ENCODE measurements around the gene APOF.
A peak's percentile ranks its signal among the peaks of the same experiment; 100 is the strongest.
"Not testable (repeated sequence)": the region's sequence is repeated elsewhere in the genome, so short reads cannot be mapped to it uniquely, and the experiment has no call there.

Gene APOF, protein sequence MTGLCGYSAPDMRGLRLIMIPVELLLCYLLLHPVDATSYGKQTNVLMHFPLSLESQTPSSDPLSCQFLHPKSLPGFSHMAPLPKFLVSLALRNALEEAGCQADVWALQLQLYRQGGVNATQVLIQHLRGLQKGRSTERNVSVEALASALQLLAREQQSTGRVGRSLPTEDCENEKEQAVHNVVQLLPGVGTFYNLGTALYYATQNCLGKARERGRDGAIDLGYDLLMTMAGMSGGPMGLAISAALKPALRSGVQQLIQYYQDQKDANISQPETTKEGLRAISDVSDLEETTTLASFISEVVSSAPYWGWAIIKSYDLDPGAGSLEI

DNA sequence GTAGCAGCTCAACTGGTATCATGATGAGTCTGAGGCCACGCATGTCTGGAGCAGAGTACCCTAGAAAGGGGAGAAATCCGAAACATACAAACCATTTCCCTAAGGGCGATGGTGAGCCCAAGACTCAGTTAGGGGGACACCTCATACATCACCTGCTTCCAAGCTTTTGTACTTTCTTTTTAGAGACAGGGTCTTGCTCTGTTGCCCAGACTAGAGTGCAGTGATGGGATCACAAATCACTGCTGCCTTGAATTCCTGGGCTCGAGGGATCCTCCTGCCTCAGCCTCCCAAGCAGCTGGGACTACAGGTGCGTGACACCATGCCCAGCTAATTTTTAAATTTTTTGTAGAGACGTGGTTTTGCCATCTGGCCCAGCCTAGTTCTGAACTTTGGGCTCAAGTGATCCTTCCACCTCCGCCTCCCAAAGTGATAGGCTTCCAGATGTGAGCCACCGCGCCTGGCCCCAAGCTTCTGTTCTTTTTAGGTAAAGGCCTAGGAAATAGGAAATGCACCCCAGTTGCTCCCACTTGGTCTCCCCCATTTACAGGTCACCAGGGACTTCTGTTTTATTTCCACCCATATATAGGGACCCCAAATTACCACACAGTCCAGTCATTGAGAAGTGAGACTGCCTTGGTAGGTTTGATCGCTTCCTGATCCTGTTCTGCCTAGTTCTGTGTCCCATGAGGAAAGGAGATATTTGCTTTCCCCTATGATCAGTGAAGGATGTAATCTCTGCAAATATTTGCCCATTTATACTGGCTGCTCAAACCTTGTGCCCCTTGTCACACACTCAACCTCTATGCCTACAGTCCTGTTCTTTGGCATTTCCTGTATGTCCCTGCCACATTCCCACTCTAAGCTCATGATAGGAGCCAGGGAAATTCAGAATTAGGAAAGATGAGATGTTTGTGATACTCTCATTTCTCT, at the start of gene APOF:
TSS of gene APOF (minus strand) at position 728 of the 930 bp plus-strand sequence. CDS start at position 616, 112 bp downstream.
- Mint-ChIP-seq H3K27me3 (peaks cover 8% of the 10 kb centered on the region), H3K9me3 (no peaks in the 10 kb centered on the region), H3K4me1 (peaks cover 28% of the 10 kb centered on the region), H3K27ac (peak within 1 kb of the TSS; percentile 38), H3K36me3 (peaks cover 2% of the 10 kb centered on the region), H3K4me3 (peak within 1 kb of the TSS; percentile 94)
- CTCF ChIA-PET: interaction anchor here (1.1 to 1.6 kb wide), 3 partner anchors 16 to 102 kb away, joined by 4 to 6 read pairs (median 5); partner anchors contain the start of gene TIMELESS
- DNase-seq: no peak

DNA sequence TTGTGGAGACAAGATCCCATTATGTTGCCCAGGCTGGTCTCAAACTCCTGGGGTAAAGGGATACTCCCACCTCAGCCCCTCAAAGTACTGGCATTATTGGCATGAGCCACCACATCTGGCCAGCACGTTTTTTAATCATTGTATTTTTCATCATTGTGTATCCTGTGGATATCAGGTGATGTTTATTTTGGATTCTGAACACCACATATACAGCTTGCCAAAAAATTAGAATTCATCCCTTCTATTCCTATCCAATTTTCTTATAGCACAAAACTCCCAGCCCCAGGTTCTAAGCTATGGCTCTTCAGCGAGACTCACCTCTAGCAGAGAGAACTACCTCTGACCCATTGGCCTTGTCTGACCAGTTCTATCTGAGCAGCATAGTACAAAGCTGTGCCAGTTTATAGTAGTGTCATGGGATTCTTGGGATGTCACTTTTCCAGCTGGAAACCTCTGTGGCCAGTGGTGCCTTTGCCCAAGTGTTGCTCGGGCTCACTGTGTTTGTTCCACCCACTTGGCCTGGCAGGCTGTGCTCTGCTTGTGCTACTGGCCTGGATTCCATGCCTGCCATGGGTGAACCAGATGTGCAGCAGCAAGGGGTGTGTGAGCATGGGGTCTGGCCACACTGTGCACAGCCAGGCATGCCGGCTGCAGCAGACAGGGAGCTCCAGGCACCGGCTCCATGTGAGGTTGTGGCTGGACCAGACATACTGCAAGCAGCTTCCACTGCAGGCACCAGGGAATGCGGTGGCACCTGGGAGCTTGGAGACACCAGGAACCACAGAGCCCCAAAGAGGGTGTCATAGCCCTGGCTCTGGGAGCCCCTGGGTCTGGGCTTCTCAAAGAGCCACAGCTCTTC, 49.4 kb upstream of the APOF start:
- no peaks in the 10 kb centered on the region for H3K9me3 Mint-ChIP-seq
- H3K27me3 Mint-ChIP-seq: no peaks in the 10 kb centered on the region
- no peaks in the 10 kb centered on the region for H3K4me1 Mint-ChIP-seq
- no peak overlapping the region for H3K4me3 Mint-ChIP-seq
- DNase-seq: no peak
- no peak overlapping the region for H3K27ac Mint-ChIP-seq
- H3K36me3 Mint-ChIP-seq: peaks cover 12% of the 10 kb centered on the region
- CTCF ChIA-PET: no interaction called here

DNA sequence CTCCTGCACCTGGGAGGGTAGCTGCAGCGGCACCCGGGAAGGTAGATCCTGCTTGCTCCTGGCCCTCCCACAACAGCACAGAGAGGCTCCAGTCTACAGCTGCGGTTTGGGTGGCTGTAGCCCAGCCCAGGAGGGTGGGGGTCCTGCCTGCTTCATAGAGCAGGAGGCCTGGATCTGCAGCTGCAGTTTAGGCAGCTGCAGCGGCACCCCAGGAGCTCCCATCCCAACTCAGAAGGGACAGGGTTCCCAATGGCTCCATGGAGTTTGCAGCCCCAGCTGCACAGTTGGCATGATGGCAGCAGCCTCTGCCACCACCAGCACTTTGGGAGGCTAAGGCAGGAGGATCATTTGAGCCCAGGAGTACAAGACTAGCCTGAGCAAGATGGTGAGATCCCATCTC, 48.1 kb upstream of the APOF start:
- Mint-ChIP-seq H3K27ac (no peak overlapping the region), H3K27me3 (no peaks in the 10 kb centered on the region)
- CTCF ChIA-PET: no interaction called here

DNA sequence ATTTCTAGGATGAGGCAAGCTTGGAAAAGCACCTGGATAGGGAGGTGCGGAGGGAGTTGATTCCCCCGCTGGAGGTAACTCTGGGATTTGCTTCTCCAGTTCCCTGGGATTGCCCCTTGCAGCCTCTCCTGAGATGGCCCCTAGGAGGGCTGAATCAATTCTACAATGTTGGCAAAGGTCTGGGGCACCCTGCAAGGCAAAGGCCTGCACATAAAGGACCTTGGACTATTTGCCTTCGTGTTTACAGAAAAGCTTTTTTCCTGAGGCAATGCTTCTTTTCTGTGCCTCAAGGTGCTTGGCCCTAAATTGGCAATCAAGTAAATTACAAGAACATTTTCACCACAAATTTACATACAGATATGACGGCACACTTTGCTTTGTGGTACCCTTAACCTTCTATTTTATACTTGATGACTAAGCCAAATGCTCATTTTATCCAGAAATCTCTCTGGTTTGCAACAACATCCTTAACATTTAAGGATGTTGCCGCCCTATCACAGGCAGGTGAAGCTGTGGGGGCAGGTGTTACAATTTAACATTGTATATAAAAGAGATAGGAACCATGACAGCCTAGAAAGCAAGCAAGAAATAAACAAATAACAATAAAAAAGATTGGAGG, 46.3 kb upstream of the APOF start:
- H3K4me1 Mint-ChIP-seq: no peaks in the 10 kb centered on the region
- CTCF ChIA-PET: no interaction called here
- no peak for DNase-seq
- H3K27ac Mint-ChIP-seq: no peak overlapping the region
- H3K4me3 Mint-ChIP-seq: no peak overlapping the region
- no peaks in the 10 kb centered on the region for H3K9me3 Mint-ChIP-seq
- H3K36me3 Mint-ChIP-seq: peaks cover 3% of the 10 kb centered on the region
- no peaks in the 10 kb centered on the region for H3K27me3 Mint-ChIP-seq

More for the DNA sequence above, 48.1 kb upstream of the APOF start:
- Mint-ChIP-seq H3K9me3 (no peaks in the 10 kb centered on the region), H3K36me3 (peaks cover 3% of the 10 kb centered on the region), H3K4me3 (no peak overlapping the region), H3K4me1 (no peaks in the 10 kb centered on the region)
- no peak for DNase-seq

DNA sequence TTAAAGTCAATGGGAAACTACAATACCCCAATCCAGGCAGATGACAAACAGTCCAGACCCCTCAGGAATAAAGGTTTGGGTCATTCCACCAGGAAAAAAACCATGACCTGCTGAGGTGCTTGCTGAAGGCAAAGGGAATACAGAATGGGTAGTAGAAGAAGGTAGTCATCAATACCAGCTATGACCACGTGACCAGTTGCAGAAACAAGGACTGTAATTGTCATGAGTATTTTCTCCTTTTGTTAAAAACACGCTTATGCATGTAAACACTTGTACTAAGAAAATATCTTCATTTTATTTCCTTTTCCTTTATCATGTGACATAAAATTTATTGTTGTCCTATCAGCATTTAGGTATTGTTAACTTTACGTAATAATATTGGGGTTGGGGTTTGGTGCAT, 41.6 kb upstream of the APOF start:
- CTCF ChIA-PET, H3K4me1 Mint-ChIP-seq, H3K4me3 Mint-ChIP-seq, DNase-seq, H3K27me3 Mint-ChIP-seq, H3K36me3 Mint-ChIP-seq, H3K27ac Mint-ChIP-seq, H3K9me3 Mint-ChIP-seq: not testable (repeated sequence)

DNA sequence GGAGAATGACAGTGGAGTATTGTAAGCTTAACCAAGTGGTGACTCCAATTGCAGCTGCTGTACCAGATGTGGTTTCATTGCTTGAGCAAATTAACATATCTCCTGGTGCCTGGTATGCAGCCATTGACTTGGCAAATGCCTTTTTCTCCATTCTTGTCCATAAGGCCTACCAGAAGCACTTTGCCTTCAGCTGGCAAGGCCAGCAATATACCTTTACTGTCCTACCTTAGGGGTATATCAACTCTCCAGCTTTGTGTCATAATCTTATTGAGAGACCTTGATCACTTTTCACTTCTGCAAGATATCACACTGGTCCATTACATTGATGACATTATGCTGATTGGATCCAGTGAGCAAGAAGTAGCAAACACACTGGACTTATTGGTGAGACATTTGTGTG, 39.0 kb upstream of the APOF start:
- H3K27me3 Mint-ChIP-seq, CTCF ChIA-PET, H3K27ac Mint-ChIP-seq, H3K4me3 Mint-ChIP-seq, H3K36me3 Mint-ChIP-seq, DNase-seq, H3K4me1 Mint-ChIP-seq: not testable (repeated sequence)
- H3K9me3 Mint-ChIP-seq: peaks cover 10% of the 10 kb centered on the region

DNA sequence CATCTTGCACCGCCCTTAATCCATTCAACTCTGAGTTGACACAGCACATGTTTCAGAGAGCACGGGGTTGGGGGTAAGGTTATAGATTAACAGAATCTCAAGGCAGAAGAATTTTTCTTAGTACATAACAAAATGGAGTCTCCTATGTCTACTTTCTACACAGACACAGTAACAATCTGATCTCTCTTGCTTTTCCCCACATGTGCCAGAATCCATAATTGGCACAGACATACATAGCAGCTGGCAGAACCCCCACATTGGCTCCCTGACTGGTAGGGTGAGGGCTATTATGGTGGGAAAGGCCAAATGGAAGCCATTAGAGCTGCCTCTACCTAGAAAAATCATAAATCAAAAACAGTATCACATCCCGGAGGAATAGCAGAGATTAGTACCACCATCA, 38.5 kb upstream of the APOF start:
- H3K9me3 Mint-ChIP-seq: peaks cover 10% of the 10 kb centered on the region
- H3K27ac Mint-ChIP-seq, H3K4me3 Mint-ChIP-seq, CTCF ChIA-PET, H3K27me3 Mint-ChIP-seq, H3K36me3 Mint-ChIP-seq, DNase-seq, H3K4me1 Mint-ChIP-seq: not testable (repeated sequence)

DNA sequence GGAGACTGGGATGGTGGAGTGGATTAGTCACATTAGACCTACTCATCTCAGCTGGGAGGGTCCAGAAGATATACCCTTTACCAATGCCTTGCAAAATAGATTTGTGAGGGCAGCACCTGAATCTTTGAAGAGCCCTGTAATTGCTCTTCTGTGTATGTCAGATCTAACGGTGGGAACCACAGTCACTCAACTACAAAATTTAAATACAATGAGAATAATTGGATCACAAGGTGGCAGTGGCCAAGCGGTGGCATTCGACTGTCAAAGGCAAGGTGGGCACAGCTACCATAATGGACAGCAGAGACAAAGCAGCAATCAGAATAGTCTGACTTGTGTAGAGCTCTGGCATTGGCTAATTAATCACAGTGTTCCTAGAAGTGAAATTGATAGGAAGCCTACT, 36.8 kb upstream of the APOF start:
- H3K36me3 Mint-ChIP-seq, DNase-seq, H3K27me3 Mint-ChIP-seq, H3K4me1 Mint-ChIP-seq, CTCF ChIA-PET, H3K27ac Mint-ChIP-seq, H3K4me3 Mint-ChIP-seq: not testable (repeated sequence)
- H3K9me3 Mint-ChIP-seq: peaks cover 10% of the 10 kb centered on the region

DNA sequence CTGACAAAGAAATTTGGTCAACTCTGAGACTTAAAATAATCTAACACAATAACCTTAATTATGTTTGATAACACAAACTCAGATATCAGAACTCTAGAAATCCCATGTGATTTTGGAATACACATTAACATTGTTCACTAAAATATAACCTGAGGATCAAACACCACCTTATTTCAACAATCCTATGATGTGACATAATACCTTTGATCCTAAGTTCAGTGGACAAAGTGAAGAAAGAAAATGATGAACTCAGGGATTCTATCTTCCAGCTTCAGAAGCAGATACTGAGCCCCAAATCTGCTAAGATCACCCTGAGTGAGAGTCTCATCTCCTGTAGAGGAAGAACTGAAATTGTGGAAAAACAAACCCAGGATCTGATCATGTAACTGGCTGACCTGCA, 35.7 kb upstream of the APOF start:
- Mint-ChIP-seq H3K4me3 (no peak overlapping the region), H3K27me3 (peaks cover 10% of the 10 kb centered on the region), H3K9me3 (peaks cover 10% of the 10 kb centered on the region), H3K4me1 (no peaks in the 10 kb centered on the region), H3K36me3 (peaks cover 3% of the 10 kb centered on the region), H3K27ac (no peak overlapping the region)
- no peak for DNase-seq
- CTCF ChIA-PET: interaction anchor here (1.0 kb wide), 1 partner anchor 10 kb away, joined by 3 read pairs; no protein-coding TSS in a partner anchor

DNA sequence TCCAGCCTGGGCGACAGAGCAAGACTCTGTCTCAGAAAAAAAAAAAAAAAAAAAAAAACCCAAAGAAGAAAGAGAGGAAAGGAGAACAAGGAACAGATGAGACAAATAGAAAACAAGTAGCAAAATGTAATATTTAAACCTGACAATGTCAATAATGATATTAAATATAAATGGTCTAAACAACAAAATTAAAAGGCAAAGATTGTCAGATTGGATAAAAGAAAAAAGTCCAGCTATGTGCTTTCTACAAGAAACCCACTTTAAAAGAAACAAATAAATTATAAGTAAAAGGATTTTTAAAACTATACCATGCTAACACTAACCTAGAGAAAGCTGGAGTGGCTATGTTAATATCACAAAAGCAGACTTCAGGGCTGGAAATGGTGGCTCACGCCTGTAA, 29.7 kb upstream of the APOF start:
- no peaks in the 10 kb centered on the region for H3K4me1 Mint-ChIP-seq
- no peak overlapping the region for H3K27ac Mint-ChIP-seq
- H3K4me3 Mint-ChIP-seq: no peak overlapping the region
- H3K27me3 Mint-ChIP-seq: peaks cover 21% of the 10 kb centered on the region
- H3K36me3 Mint-ChIP-seq: no peaks in the 10 kb centered on the region
- CTCF ChIA-PET: no interaction called here
- no peaks in the 10 kb centered on the region for H3K9me3 Mint-ChIP-seq
- no peak for DNase-seq

DNA sequence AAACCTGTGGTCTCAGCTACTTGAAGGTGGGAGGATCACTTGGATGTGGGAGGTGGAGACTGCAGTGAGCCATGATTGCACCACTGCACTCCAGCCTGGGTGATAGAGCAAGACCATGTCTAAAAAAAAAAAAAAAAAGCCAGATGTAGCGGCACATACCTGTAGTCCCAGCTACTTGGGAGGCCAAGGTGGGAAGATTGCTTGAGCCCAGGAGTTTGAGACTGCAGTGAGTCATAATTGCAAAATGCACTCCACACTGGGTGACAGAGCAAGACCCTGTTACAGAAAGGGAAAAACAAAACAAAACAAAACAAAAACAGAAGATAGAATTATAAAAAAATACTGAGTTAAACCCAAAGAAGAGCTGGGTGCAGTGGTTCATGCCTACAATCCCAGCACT, 29.1 kb upstream of the APOF start:
- no peak overlapping the region for H3K4me3 Mint-ChIP-seq
- DNase-seq: no peak
- no peaks in the 10 kb centered on the region for H3K36me3 Mint-ChIP-seq
- H3K27ac Mint-ChIP-seq: no peak overlapping the region
- H3K9me3 Mint-ChIP-seq: no peaks in the 10 kb centered on the region
- CTCF ChIA-PET: no interaction called here
- H3K4me1 Mint-ChIP-seq: no peaks in the 10 kb centered on the region
- H3K27me3 Mint-ChIP-seq: peaks cover 22% of the 10 kb centered on the region

DNA sequence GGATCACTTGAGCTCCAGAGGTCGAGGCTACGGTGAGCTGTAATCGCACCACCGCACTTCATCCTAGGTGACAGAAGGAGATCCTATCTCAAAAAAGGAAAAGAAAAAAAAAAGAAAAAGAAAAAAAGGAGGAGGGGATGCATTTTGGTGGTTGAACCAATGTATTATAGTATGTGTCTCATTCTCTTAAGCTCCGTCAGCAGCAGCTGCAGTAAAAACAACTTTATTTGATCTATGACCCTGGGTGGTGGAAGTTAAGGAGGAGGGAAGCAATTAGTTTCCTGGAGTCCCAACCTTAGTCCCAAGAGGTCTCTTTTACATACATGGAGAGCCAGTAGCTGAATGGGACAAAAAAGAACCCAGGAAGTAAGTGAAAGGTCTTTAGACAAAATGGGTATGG, 26.8 kb upstream of the APOF start:
- Mint-ChIP-seq H3K4me1 (no peaks in the 10 kb centered on the region), H3K27ac (no peak overlapping the region), H3K9me3 (no peaks in the 10 kb centered on the region), H3K36me3 (no peaks in the 10 kb centered on the region), H3K4me3 (no peak overlapping the region), H3K27me3 (peaks cover 30% of the 10 kb centered on the region)
- no peak for DNase-seq
- CTCF ChIA-PET: no interaction called here

DNA sequence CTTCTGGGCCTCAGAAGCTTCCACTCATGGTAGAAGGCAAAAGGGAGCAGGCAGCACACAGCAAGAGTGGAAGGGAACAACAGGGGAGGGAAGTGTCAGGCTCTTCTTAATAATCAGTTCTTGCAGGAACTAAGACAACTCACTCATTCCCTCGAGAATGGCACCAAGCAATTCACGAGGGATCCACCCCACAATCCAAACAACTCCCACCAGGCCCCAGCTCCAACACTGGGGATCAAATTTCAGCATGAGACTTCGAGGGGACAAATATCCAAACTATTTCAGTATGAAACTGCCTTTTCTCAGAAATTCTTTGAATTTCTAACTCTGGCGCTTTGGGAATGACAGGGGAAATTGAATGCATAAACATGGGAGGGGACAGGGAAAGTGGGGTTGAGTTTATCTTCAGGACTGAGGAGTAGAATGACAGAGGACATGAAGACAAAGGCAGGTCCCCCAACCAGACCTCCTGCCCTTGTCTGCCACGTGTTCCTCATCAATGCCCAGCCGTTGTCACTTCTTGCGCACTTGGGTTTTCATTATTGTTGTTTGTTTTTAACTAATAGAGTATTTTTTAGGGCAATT, 24.6 kb upstream of the APOF start:
- no peak for DNase-seq
- CTCF ChIA-PET: no interaction called here
- Mint-ChIP-seq H3K9me3 (no peaks in the 10 kb centered on the region), H3K27me3 (peaks cover 39% of the 10 kb centered on the region), H3K27ac (no peak overlapping the region), H3K4me3 (no peak overlapping the region), H3K36me3 (no peaks in the 10 kb centered on the region), H3K4me1 (no peaks in the 10 kb centered on the region)
